Epithelial cell of esophagus (primary cell): Measurements from ENCODE around the gene PSEN2.

ENCODE experiments used
- DNase-seq: peaks from one replicate; pipeline ENCODE4 v3.0.0; 2010; ENCODE audit warnings: low read depth
- H3K4me3 ChIP-seq: 2 replicates; pipeline ENCODE4 v1.5.1; 2011; ENCODE audit warnings: mild to moderate bottlenecking, low read length, control low read depth
- TF ChIP-seq, protein P1 (sequence below): IDR thresholded peaks from 2 replicates; pipeline ENCODE4 v1.5.1; 2011; ENCODE audit warnings: low read depth, mild to moderate bottlenecking, low read length, control low read depth, inconsistent platforms; ENCODE audit not compliant: insufficient read depth; ENCODE audit errors: missing control alignments

PSEN2 gene

DNA sequence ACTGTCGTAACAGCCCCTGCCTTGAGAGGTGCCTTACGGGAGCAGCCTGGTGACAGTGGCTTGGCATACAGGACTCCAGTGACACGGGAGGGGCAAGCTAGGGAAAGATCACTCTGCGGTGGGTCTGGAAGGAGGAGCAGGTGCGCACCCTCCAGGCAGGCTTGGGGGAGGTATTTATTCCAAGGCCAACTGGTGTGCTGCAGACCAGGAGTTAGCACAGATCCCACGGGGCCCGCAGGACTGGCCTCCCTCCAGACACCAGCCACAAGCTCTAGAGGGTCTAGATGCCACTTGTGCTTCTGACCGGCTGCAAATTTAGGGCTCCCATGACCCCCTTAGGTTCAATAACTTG, 22.1 kb downstream of the PSEN2 start:
- no peak for DNase-seq
- TF ChIP-seq, protein P1, sequence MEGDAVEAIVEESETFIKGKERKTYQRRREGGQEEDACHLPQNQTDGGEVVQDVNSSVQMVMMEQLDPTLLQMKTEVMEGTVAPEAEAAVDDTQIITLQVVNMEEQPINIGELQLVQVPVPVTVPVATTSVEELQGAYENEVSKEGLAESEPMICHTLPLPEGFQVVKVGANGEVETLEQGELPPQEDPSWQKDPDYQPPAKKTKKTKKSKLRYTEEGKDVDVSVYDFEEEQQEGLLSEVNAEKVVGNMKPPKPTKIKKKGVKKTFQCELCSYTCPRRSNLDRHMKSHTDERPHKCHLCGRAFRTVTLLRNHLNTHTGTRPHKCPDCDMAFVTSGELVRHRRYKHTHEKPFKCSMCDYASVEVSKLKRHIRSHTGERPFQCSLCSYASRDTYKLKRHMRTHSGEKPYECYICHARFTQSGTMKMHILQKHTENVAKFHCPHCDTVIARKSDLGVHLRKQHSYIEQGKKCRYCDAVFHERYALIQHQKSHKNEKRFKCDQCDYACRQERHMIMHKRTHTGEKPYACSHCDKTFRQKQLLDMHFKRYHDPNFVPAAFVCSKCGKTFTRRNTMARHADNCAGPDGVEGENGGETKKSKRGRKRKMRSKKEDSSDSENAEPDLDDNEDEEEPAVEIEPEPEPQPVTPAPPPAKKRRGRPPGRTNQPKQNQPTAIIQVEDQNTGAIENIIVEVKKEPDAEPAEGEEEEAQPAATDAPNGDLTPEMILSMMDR, result no peak
- H3K4me3 ChIP-seq, result no peak overlapping the region

- TF ChIP-seq, protein P1, result no peak
- no peak overlapping the region for H3K4me3 ChIP-seq
- DNase-seq, result no peak
Observed at GRCh38 chr1:226893936-226894335, 23.5 kb downstream of the PSEN2 start.

- no peak overlapping the region for H3K4me3 ChIP-seq
- TF ChIP-seq, protein P1, result no peak
- DNase-seq, result no peak
Observed at GRCh38 chr1:226894826-226895225, 24.4 kb downstream of the PSEN2 start.

- H3K4me3 ChIP-seq, result no peak overlapping the region
- TF ChIP-seq, protein P1, result no peak
- DNase-seq, result peak; percentile 57
Observed at GRCh38 chr1:226895644-226896043, 25.2 kb downstream of the PSEN2 start.

DNA sequence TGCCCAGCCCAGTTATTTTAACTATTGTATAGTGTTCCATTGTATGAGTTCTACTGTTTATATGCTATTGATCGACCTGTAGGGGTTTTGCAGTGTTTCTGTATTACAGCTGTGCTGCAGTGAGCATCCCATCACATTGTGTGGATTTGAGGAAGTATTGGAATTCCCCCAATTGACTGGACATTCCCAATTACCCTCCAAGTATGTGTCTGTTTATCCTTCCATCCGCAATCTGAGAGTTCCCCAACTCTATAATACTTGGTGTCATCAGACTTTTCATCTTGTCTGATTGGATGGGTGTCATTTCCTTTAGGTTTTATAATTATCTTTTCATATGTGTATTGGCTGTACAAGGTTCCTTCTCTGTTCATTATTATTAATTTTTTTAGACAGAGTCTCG, 27.8 kb downstream of the PSEN2 start:
- DNase-seq, result no peak
- H3K4me3 ChIP-seq, result no peak overlapping the region
- TF ChIP-seq, protein P1, result no peak

- no peak overlapping the region for H3K4me3 ChIP-seq
- TF ChIP-seq, protein P1, result no peak
- no peak for DNase-seq
Observed at GRCh38 chr1:226901421-226901820, 31.0 kb downstream of the PSEN2 start.

DNA sequence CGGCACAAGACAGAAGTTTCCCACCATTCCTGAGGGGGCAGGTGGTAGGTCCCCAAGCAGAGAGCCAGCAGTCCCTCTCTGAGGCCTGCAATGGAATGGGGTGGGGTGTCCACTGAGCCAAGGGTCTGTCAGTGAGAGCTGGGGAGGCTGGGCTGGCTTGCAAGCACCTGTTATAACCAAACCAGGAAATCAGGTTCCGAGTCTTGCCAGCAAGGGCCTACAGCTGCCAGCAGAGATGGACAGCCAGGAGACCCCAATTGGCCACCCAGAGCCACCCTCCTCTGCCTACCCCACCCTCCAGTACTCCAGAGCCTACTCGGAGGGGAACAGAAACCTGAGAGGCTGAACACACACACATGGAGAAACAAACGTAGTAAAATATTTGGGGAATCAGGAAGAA, 32.2 kb downstream of the PSEN2 start:
- DNase-seq, result no peak
- TF ChIP-seq, protein P1, result no peak

More for the DNA sequence above, 32.2 kb downstream of the PSEN2 start:
- H3K4me3 ChIP-seq, result no peak overlapping the region
